Measurements from ENCODE around the gene LTBP2.

DNA sequence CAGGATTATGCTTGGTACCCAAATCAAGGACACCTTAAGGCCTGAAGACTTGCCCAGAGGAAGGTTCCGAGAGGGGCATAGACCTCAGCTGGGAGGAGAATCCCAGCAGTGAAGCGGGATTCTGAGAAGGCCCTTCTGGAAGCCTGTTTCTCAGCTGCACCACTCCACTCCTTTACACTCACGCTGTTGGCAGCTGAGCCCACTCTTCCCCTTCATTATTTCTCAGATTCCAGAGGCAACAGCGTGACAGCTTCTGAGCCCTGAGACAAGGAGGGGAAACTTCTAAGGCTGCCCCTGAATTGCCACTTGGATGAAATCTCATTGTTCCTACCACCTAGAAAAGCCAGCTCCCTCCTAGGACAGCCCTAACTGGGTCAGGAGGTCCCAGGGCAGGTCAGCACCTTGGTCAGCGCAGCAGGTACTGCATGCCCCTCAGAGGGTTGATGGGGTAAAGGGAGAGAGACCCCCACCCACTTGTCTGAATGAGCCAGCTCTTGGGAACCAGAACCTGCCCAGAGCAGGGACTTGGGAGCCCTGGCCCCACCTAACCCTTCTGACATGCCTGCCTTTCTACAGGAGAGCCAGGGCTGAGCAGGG is 64.6 kb downstream of the LTBP2 start:
- TF ChIP-seq, protein P1, sequence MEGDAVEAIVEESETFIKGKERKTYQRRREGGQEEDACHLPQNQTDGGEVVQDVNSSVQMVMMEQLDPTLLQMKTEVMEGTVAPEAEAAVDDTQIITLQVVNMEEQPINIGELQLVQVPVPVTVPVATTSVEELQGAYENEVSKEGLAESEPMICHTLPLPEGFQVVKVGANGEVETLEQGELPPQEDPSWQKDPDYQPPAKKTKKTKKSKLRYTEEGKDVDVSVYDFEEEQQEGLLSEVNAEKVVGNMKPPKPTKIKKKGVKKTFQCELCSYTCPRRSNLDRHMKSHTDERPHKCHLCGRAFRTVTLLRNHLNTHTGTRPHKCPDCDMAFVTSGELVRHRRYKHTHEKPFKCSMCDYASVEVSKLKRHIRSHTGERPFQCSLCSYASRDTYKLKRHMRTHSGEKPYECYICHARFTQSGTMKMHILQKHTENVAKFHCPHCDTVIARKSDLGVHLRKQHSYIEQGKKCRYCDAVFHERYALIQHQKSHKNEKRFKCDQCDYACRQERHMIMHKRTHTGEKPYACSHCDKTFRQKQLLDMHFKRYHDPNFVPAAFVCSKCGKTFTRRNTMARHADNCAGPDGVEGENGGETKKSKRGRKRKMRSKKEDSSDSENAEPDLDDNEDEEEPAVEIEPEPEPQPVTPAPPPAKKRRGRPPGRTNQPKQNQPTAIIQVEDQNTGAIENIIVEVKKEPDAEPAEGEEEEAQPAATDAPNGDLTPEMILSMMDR (conservative IDR thresholded peaks at IDR 0.05; ENCODE audit: low read depth, low read length) = no peak
- TF ChIP-seq EZH2phosphoT487 (IDR thresholded peaks at IDR 0.05; ENCODE audit: borderline replicate concordance, low read length) (no peak), EZH2 (IDR thresholded peaks at IDR 0.05; ENCODE audit: low read length, unreplicated experiment) (no peak)
